Loucy (cell line): ENCODE results near the gene ZFP1.

Source experiments
- H2AFZ ChIP-seq: fragments of 200-600 bp; sonication (generic); 2 replicates; pipeline ENCODE4 v1.6.0; 2016; ENCODE audit warnings: antibody characterized with exemption, mild to moderate bottlenecking, low read length, moderate library complexity
- H3F3A ChIP-seq: fragments of 200-600 bp; 2 replicates; pipeline ENCODE4 v1.6.0; 2016; ENCODE audit warnings: antibody characterized with exemption, low read depth, mild to moderate bottlenecking
- H3K27me3 ChIP-seq: fragments of 200-600 bp; sonication (generic); 2 replicates; pipeline ENCODE4 v1.6.1; 2014; ENCODE audit warnings: low read length, mild to moderate bottlenecking; ENCODE audit not compliant: insufficient read depth, poor library complexity, severe bottlenecking
- H3K36me3 ChIP-seq: fragments of 200-600 bp; sonication (generic); 2 replicates; pipeline ENCODE4 v1.6.1; 2016; ENCODE audit warnings: low read length; ENCODE audit not compliant: insufficient read depth
- H3K4me1 ChIP-seq: fragments of 200-600 bp; sonication (generic); 2 replicates; pipeline ENCODE4 v1.5.1; 2014; ENCODE audit warnings: low read length, mild to moderate bottlenecking; ENCODE audit not compliant: insufficient read depth, poor library complexity, severe bottlenecking
- H3K4me2 ChIP-seq: fragments of 200-600 bp; sonication (generic); 2 replicates; pipeline ENCODE4 v1.6.0; 2014; ENCODE audit warnings: antibody characterized with exemption, low read length, low read depth, mild to moderate bottlenecking; ENCODE audit not compliant: poor library complexity, severe bottlenecking
- H3K4me3 ChIP-seq: fragments of 200-600 bp; sonication (generic); 2 replicates; pipeline ENCODE4 v1.5.1; 2014; ENCODE audit warnings: low read length, mild to moderate bottlenecking, mixed read lengths; ENCODE audit not compliant: poor library complexity, severe bottlenecking
- H3K79me2 ChIP-seq: fragments of 200-600 bp; sonication (generic); 2 replicates; pipeline ENCODE4 v1.6.1; 2014; ENCODE audit warnings: low read length; ENCODE audit not compliant: insufficient read depth
- H3K9ac ChIP-seq: fragments of 200-600 bp; sonication (generic); 2 replicates; pipeline ENCODE4 v1.6.0; 2014; ENCODE audit warnings: mild to moderate bottlenecking, low read depth, low read length, moderate library complexity; ENCODE audit not compliant: poor library complexity, severe bottlenecking
- H3K9me2 ChIP-seq: fragments of 200-600 bp; sonication (generic); replicated peaks from 2 replicates; pipeline ENCODE4 v1.6.1; 2016; ENCODE audit warnings: low read depth, low read length, mixed read lengths
- H3K9me3 ChIP-seq: fragments of 200-600 bp; sonication (generic); 2 replicates; pipeline ENCODE4 v1.6.1; 2014; ENCODE audit warnings: mild to moderate bottlenecking, antibody characterized with exemption, low read length, low read depth; ENCODE audit not compliant: insufficient read depth
- H4K20me1 ChIP-seq: fragments of 200-600 bp; sonication (generic); 2 replicates; pipeline ENCODE4 v1.6.0; 2014; ENCODE audit warnings: antibody characterized with exemption, low read length, mild to moderate bottlenecking; ENCODE audit not compliant: insufficient read depth, poor library complexity, severe bottlenecking
- EZH2phosphoT487 ChIP-seq: fragments of 200-600 bp; IDR thresholded peaks from 2 replicates; pipeline ENCODE4 v1.6.1; 2018; ENCODE audit warnings: antibody characterized with exemption, mild to moderate bottlenecking, moderate library complexity, borderline replicate concordance
- TF ChIP-seq, protein P1 (sequence below): fragments of 200-600 bp; sonication (generic); conservative IDR thresholded peaks from 2 replicates; pipeline ENCODE4 v1.5.1; 2014; ENCODE audit warnings: mild to moderate bottlenecking, antibody characterized with exemption, low read length

The ZFP1 gene

DNA sequence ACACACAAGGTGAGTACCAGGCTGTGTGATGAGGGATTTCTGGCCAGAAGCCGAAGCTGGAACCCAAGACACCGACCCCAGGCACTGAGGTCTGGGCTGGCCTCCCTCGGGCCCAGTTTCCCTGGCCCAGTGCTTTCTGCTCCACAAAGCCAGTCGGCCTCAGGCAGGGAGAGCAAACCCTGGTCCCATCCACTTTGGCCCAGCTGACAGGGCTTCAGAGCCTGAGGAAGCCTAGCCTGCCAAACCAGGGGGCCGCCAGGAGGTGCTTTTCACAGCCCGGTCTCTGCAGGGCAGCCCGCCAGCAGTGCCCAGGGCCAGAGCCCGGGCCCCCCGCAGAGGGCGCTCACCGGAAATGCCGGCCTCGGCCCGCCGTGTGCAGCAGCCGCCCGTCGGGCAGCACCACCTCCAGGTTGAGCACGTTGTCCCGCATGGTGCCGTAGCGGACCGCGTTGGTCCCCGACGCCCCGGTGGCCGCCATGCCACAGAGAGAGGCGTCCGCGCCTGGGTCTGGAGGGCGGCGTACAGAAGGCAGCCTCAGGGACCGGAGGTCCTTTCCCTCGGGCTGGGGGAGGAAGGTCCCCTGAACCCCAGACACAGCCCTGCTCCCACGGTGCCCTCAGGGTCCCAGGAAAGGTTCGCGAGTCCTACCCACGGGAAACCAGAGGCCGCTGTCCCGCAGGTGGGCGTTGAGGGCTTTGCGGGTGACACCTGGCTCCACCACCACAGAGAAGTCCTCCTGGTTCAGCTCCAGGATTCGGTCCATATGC, 34.0 kb upstream of the ZFP1 start:
- no peak overlapping the region for H2AFZ ChIP-seq
- peaks cover 13% of the 10 kb centered on the region for H4K20me1 ChIP-seq
- peaks cover 4% of the 10 kb centered on the region; the same call in 1 of the 2 replicates for H3K36me3 ChIP-seq
- H3K27me3 ChIP-seq: no peaks in the 10 kb centered on the region
- no peaks in the 10 kb centered on the region for H3K9me3 ChIP-seq
- H3K4me1 ChIP-seq: peaks cover 25% of the 10 kb centered on the region
- H3K4me3 ChIP-seq: no peak overlapping the region
- H3F3A ChIP-seq: peaks cover 9% of the 10 kb centered on the region
- no peak overlapping the region for H3K9ac ChIP-seq
- H3K9me2 ChIP-seq: no peaks in the 10 kb centered on the region
- TF ChIP-seq, protein P1, sequence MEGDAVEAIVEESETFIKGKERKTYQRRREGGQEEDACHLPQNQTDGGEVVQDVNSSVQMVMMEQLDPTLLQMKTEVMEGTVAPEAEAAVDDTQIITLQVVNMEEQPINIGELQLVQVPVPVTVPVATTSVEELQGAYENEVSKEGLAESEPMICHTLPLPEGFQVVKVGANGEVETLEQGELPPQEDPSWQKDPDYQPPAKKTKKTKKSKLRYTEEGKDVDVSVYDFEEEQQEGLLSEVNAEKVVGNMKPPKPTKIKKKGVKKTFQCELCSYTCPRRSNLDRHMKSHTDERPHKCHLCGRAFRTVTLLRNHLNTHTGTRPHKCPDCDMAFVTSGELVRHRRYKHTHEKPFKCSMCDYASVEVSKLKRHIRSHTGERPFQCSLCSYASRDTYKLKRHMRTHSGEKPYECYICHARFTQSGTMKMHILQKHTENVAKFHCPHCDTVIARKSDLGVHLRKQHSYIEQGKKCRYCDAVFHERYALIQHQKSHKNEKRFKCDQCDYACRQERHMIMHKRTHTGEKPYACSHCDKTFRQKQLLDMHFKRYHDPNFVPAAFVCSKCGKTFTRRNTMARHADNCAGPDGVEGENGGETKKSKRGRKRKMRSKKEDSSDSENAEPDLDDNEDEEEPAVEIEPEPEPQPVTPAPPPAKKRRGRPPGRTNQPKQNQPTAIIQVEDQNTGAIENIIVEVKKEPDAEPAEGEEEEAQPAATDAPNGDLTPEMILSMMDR: no peak
- TF ChIP-seq EZH2phosphoT487: no peak
- H3K79me2 ChIP-seq: peaks cover 35% of the 10 kb centered on the region
- H3K4me2 ChIP-seq: no peak overlapping the region

DNA sequence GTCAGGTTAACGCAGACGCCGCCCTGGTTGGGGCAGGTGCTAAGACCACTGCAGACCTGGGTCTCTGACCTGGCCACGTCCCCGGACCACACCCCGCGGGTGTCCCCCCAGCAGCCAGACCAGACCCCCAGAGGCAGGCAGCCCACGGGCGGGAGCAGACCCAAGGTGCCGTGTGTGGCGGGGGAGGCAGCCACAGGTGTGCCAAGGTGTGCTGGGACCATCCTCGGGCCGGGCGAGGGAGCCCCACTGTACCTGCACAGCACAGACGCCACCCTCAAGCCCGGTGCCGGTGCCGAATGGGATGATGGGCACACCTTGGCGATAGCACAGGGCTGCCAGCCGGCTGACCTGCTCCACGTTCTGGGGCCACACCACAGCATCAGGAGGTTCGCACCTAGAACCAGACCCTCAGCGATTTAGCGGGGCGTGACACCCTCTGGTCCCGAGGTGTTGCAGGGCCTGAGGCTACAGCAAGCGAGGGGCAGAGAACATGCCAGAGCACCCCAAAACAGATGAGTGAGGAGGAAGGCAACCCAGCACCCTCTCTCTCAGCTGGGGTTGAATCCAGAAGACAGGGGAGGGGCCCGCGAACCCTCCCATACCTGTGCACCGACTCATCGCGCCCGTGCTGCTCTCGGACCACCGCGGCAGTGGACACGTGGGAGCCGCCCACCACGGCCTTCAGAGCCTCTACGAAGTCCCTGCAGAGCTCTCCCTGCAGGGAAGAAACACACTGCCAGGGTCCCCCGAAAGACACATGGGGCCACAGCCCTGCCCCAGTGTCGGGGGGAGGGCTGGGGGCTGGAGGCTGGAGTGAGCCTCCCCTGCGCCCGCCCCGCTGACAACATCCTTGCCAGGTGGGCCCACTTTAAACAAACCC, 33.1 kb upstream of the ZFP1 start:
- peaks cover 27% of the 10 kb centered on the region for H3K79me2 ChIP-seq
- no peaks in the 10 kb centered on the region for H3K27me3 ChIP-seq
- no peak overlapping the region for H3K9ac ChIP-seq
- no peak overlapping the region for H2AFZ ChIP-seq
- H3K4me2 ChIP-seq: no peak overlapping the region
- peaks cover 11% of the 10 kb centered on the region for H4K20me1 ChIP-seq
- H3F3A ChIP-seq: peaks cover 4% of the 10 kb centered on the region
- no peak overlapping the region for H3K4me3 ChIP-seq
- H3K4me1 ChIP-seq: peaks cover 16% of the 10 kb centered on the region
- H3K36me3 ChIP-seq: no peaks in the 10 kb centered on the region
- TF ChIP-seq, protein P1: no peak
- no peak for TF ChIP-seq EZH2phosphoT487
- no peaks in the 10 kb centered on the region for H3K9me3 ChIP-seq
- no peaks in the 10 kb centered on the region for H3K9me2 ChIP-seq

GRCh38 chr16:75116081-75116910, 32.0 kb upstream of the ZFP1 start, which contains the start of gene LDHD:
TSS of gene LDHD (minus strand) at chr16:75116780. CDS start at chr16:75116720, 60 bp downstream.
- Histone ChIP-seq H3K9ac (no peak within 1 kb of the TSS), H2AFZ (no peak within 1 kb of the TSS), H3K4me2 (no peak within 1 kb of the TSS)

More at GRCh38 chr16:75116081-75116910, 32.0 kb upstream of the ZFP1 start, which contains the start of gene LDHD:
- Histone ChIP-seq H3K27me3 (no peaks in the 10 kb centered on the region), H3K4me3 (no peak within 1 kb of the TSS), H4K20me1 (peaks cover 6% of the 10 kb centered on the region), H3K9me3 (no peaks in the 10 kb centered on the region), H3K9me2 (no peaks in the 10 kb centered on the region), H3K4me1 (peaks cover 6% of the 10 kb centered on the region), H3F3A (no peaks in the 10 kb centered on the region), H3K36me3 (no peaks in the 10 kb centered on the region), H3K79me2 (peaks cover 16% of the 10 kb centered on the region; the same call in 1 of the 2 replicates)
- TF ChIP-seq, protein P1: no peak
- no peak for TF ChIP-seq EZH2phosphoT487
